HEK293T (cell line): Measurements from ENCODE around the gene OR52K2.
"Not testable (repeated sequence)": the region's sequence is repeated elsewhere in the genome, so short reads cannot be mapped to it uniquely, and the experiment has no call there.

ENCODE experiments used
- CTCF ChIA-PET: fragments of 350-600 bp; formaldehyde crosslinking; extraction: SDS; loops from one replicate; lab custom pipeline; 2021; ENCODE audit warnings: antibody characterized with exemption, inconsistent platforms; lab: Yijun Ruan, JAX
- POLR2A ChIA-PET: fragments of 350-600 bp; formaldehyde crosslinking; extraction: SDS; loops from one replicate; lab custom pipeline; 2020; ENCODE audit warnings: antibody characterized with exemption, inconsistent platforms; lab: Yijun Ruan, JAX
- DNase-seq: peaks from one replicate; pipeline ENCODE4 v3.0.0; 2012; ENCODE audit warnings: mixed read lengths; ENCODE audit errors: extremely low spot score
- ARNT ChIP-seq: fragments of 450-650 bp; IDR thresholded peaks from 2 replicates; pipeline ENCODE4 v1.6.1; 2017; ENCODE audit warnings: mild to moderate bottlenecking
- BHLHE40 ChIP-seq: fragments of 450-650 bp; IDR thresholded peaks from 2 replicates; pipeline ENCODE4 v1.6.1; 2016; ENCODE audit warnings: mild to moderate bottlenecking, moderate library complexity, borderline replicate concordance
- CTBP1 ChIP-seq: fragments of 450-650 bp; IDR thresholded peaks from 2 replicates; pipeline ENCODE4 v1.6.1; 2016; ENCODE audit warnings: borderline replicate concordance
- ELF4 ChIP-seq: fragments of 450-650 bp; IDR thresholded peaks from 2 replicates; pipeline ENCODE4 v1.6.1; 2017; ENCODE audit warnings: antibody characterized with exemption
- FOXA1 ChIP-seq: fragments of 450-650 bp; IDR thresholded peaks from 2 replicates; pipeline ENCODE4 v1.6.1; 2016; ENCODE audit warnings: mild to moderate bottlenecking
- FOXK2 ChIP-seq: fragments of 450-650 bp; IDR thresholded peaks from 2 replicates; pipeline ENCODE4 v1.6.1; 2016; ENCODE audit warnings: mild to moderate bottlenecking
- FOXM1 ChIP-seq: fragments of 450-650 bp; IDR thresholded peaks from 2 replicates; pipeline ENCODE4 v1.6.1; 2017; ENCODE audit warnings: mild to moderate bottlenecking, borderline replicate concordance
- HDGF ChIP-seq: fragments of 450-650 bp; IDR thresholded peaks from 2 replicates; pipeline ENCODE4 v1.6.1; 2017; ENCODE audit warnings: antibody characterized with exemption, borderline replicate concordance
- L3MBTL2 ChIP-seq: fragments of 450-650 bp; conservative IDR thresholded peaks from 2 replicates; pipeline ENCODE4 v1.6.1; 2016; ENCODE audit warnings: mild to moderate bottlenecking
- LEF1 ChIP-seq: fragments of 450-650 bp; IDR thresholded peaks from 2 replicates; pipeline ENCODE4 v1.6.1; 2017; ENCODE audit warnings: mild to moderate bottlenecking, borderline replicate concordance
- NFRKB ChIP-seq: fragments of 450-650 bp; IDR thresholded peaks from 2 replicates; pipeline ENCODE4 v1.6.1; 2016; ENCODE audit warnings: mild to moderate bottlenecking, moderate library complexity
- PKNOX1 ChIP-seq: fragments of 450-650 bp; IDR thresholded peaks from 2 replicates; pipeline ENCODE4 v1.6.1; 2016
- SP1 ChIP-seq: fragments of 450-650 bp; IDR thresholded peaks from 2 replicates; pipeline ENCODE4 v1.6.1; 2017
- SUZ12 ChIP-seq: fragments of 450-650 bp; IDR thresholded peaks from 2 replicates; pipeline ENCODE4 v1.6.1; 2016; ENCODE audit warnings: mild to moderate bottlenecking
- TARDBP ChIP-seq: fragments of 450-650 bp; IDR thresholded peaks from 2 replicates; pipeline ENCODE4 v1.6.1; 2016
- ZNF384 ChIP-seq: fragments of 450-650 bp; IDR thresholded peaks from 2 replicates; pipeline ENCODE4 v1.6.1; 2016

OR52K2 gene

GRCh38 chr11:4482445-4482844 is 33.4 kb downstream of the OR52K2 start, which contains the start of gene OR52K1:
TSS of gene OR52K1 (plus strand) at chr11:4482646. CDS start at chr11:4488901, 6,255 bp downstream.
- CTCF ChIA-PET: interaction anchor here (1.1 kb wide), 1 partner anchor 11 kb away, joined by 4 read pairs; no protein-coding TSS in a partner anchor
- no peak for TF ChIP-seq CTBP1
- no peak for TF ChIP-seq NFRKB
- TF ChIP-seq ZNF384: no peak
- TF ChIP-seq FOXK2: no peak
- TF ChIP-seq ELF4: no peak
- no peak for TF ChIP-seq LEF1
- no peak for TF ChIP-seq L3MBTL2
- POLR2A ChIA-PET: no interaction called here
- no peak for DNase-seq

GRCh38 chr11:4484310-4484709 is 35.2 kb downstream of the OR52K2 start:
- no peak for DNase-seq
- POLR2A ChIA-PET: interaction anchor here (0.6 kb wide), 1 partner anchor 9 kb away, joined by 3 read pairs; no protein-coding TSS in a partner anchor
- TF ChIP-seq BHLHE40 (no peak), FOXK2 (no peak), SUZ12 (no peak)
- CTCF ChIA-PET: interaction anchor here (0.8 kb wide), 1 partner anchor 50 kb away, joined by 4 read pairs; no protein-coding TSS in a partner anchor

GRCh38 chr11:4491405-4491804 is 42.3 kb downstream of the OR52K2 start:
- CTCF ChIA-PET: interaction anchor here (2.4 kb wide), 1 partner anchor 304 kb away, joined by 14 read pairs; no protein-coding TSS in a partner anchor
- POLR2A ChIA-PET: not testable (repeated sequence)

GRCh38 chr11:4491878-4492606 is 42.9 kb downstream of the OR52K2 start:
- POLR2A ChIA-PET: no interaction called here
- CTCF ChIA-PET: interaction anchor here (2.4 kb wide), 1 partner anchor 305 kb away, joined by 14 read pairs; no protein-coding TSS in a partner anchor
- DNase-seq: no peak
- TF ChIP-seq ARNT: no peak
- TF ChIP-seq LEF1: no peak
- no peak for TF ChIP-seq FOXK2
- TF ChIP-seq SUZ12: no peak
- TF ChIP-seq PKNOX1: no peak
- no peak for TF ChIP-seq FOXA1

More at GRCh38 chr11:4491405-4491804, 42.3 kb downstream of the OR52K2 start:
- not testable (repeated sequence) for DNase-seq

- TF ChIP-seq LEF1 (no peak), FOXK2 (no peak), CTBP1 (no peak), FOXM1 (no peak), BHLHE40 (no peak), ELF4 (no peak), HDGF (no peak), PKNOX1 (no peak), SUZ12 (no peak), ARNT (no peak), L3MBTL2 (no peak), NFRKB (no peak), TARDBP (no peak), FOXA1 (no peak)
- CTCF ChIA-PET: interaction anchor here (0.6 to 2.4 kb wide), 3 partner anchors 11 to 306 kb away, joined by 3 to 14 read pairs (median 4); partner anchors contain the start of gene OR52K1
- POLR2A ChIA-PET: interaction anchor here (0.6 to 1.0 kb wide), 2 partner anchors 9 to 306 kb away, joined by 3 to 6 read pairs; no protein-coding TSS in a partner anchor
- DNase-seq: no peak
Observed at GRCh38 chr11:4493480-4493818, 44.4 kb downstream of the OR52K2 start.

GRCh38 chr11:4495487-4495886 is 46.4 kb downstream of the OR52K2 start:
- ChIA-PET CTCF (interaction anchor here (1.0 to 1.3 kb wide), 3 partner anchors 44 to 308 kb away, joined by 3 to 4 read pairs (median 4); no protein-coding TSS in a partner anchor), POLR2A (no interaction called here)
- TF ChIP-seq ELF4 (no peak), NFRKB (no peak), SUZ12 (no peak), TARDBP (no peak), SP1 (no peak), BHLHE40 (no peak), ARNT (no peak)
- no peak for DNase-seq

- TF ChIP-seq ZNF384 (no peak), SP1 (no peak), ARNT (no peak), CTBP1 (no peak), ELF4 (no peak), NFRKB (no peak), SUZ12 (no peak), FOXA1 (no peak), HDGF (no peak), FOXK2 (no peak), L3MBTL2 (no peak), PKNOX1 (no peak), TARDBP (no peak)
- CTCF ChIA-PET: interaction anchor here (1.0 kb wide), 1 partner anchor 309 kb away, joined by 4 read pairs; no protein-coding TSS in a partner anchor
- DNase-seq: no peak
- POLR2A ChIA-PET: no interaction called here
Observed at GRCh38 chr11:4495986-4496385, 46.9 kb downstream of the OR52K2 start.
